Mammary epithelial cell (primary cell): ENCODE measurements around the gene DGCR6.

ENCODE experiments used
- EZH2 ChIP-seq: IDR thresholded peaks from 2 replicates; pipeline ENCODE4 v1.6.1; 2012; ENCODE audit warnings: low read length, inconsistent platforms, borderline replicate concordance
- TF ChIP-seq, protein P1 (sequence below), 2 donors: IDR thresholded peaks in 1 of 2; conservative IDR thresholded peaks in 1 of 2; 2 replicates each; pipeline ENCODE4 v1.5.1; 2011 to 2012; ENCODE audit warnings: inconsistent platforms in 2 of 2, low read length in 2 of 2, mild to moderate bottlenecking in 2 of 2, control low read depth in 1 of 2, low read depth in 1 of 2; ENCODE audit not compliant: insufficient read depth in 1 of 2; ENCODE audit errors: extremely low read depth in 1 of 2

DNA sequence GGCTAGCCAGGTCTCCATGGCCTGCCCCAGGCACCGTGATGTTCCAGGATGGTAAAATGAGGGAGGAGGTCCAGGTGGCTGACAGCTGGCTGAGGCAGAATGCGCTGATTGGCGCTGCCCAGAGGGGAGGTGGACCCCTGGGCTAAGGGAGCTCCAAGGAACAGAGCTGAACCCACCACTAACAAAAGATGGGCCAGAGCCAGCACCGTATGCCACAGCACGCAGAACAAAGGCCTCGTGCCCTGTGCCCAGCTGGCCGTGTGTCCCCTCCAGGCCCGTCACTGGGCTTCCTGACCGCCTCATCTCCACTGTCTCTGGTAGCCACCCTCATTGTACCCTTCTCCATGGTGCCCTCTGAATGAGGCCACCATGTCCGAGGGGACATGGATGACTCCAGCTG, 49.6 kb downstream of the DGCR6 start:
- TF ChIP-seq EZH2: no peak
- TF ChIP-seq, protein P1, sequence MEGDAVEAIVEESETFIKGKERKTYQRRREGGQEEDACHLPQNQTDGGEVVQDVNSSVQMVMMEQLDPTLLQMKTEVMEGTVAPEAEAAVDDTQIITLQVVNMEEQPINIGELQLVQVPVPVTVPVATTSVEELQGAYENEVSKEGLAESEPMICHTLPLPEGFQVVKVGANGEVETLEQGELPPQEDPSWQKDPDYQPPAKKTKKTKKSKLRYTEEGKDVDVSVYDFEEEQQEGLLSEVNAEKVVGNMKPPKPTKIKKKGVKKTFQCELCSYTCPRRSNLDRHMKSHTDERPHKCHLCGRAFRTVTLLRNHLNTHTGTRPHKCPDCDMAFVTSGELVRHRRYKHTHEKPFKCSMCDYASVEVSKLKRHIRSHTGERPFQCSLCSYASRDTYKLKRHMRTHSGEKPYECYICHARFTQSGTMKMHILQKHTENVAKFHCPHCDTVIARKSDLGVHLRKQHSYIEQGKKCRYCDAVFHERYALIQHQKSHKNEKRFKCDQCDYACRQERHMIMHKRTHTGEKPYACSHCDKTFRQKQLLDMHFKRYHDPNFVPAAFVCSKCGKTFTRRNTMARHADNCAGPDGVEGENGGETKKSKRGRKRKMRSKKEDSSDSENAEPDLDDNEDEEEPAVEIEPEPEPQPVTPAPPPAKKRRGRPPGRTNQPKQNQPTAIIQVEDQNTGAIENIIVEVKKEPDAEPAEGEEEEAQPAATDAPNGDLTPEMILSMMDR (conservative IDR thresholded peaks at IDR 0.05 in 1 of 2, IDR thresholded peaks at IDR 0.05 in 1 of 2; ENCODE audit: extremely low read depth in 1 of 2, insufficient read depth in 1 of 2, low read depth in 1 of 2, low read length in 2 of 2): no peak
